ENCODE data around the gene NCK1.

NCK1 gene

GRCh38 chr3:136989781-136990524 lies 127.9 kb downstream of the NCK1 start:
- DNase-seq = no peak

GRCh38 chr3:136990826-136991225 lies 128.8 kb downstream of the NCK1 start:
- DNase-seq = no peak

- DNase-seq = no peak
Measured at GRCh38 chr3:136992115-136992514, 130.1 kb downstream of the NCK1 start.

- no peak for DNase-seq
Measured at GRCh38 chr3:136994772-136995516, 132.9 kb downstream of the NCK1 start.

GRCh38 chr3:136995652-136996051 lies 133.6 kb downstream of the NCK1 start:
- no peak for DNase-seq

Measured in activated naive CD4-positive, alpha-beta T cell treated with anti-CD3 and anti-CD28 coated beads, Interleukin-2, amount 50 U/mL, for 16 hours (primary cell).